Activated T-cell treated with anti-CD3 and anti-CD28 coated beads, Interleukin-2, amount 50 U/mL, for 48 hours (primary cell): ENCODE measurements around the gene LHFPL4.

Experiments
- DNase-seq, 2 experiments: peaks; one replicate each; pipeline ENCODE4 v3.0.0-alpha.2; 2020

LHFPL4 gene

GRCh38 chr3:9469986-9470385, 83.6 kb downstream of the LHFPL4 start:
- DNase-seq, result no peak

- peak; percentile 27 to 48 for DNase-seq
These were observed 85.2 kb downstream of the LHFPL4 start for GRCh38 chr3:9468460-9468859.

- DNase-seq, result no peak
These were observed 86.2 kb downstream of the LHFPL4 start for GRCh38 chr3:9467451-9467850.

- DNase-seq, result no peak
These were observed 98.0 kb downstream of the LHFPL4 start for GRCh38 chr3:9455596-9456131.

DNA sequence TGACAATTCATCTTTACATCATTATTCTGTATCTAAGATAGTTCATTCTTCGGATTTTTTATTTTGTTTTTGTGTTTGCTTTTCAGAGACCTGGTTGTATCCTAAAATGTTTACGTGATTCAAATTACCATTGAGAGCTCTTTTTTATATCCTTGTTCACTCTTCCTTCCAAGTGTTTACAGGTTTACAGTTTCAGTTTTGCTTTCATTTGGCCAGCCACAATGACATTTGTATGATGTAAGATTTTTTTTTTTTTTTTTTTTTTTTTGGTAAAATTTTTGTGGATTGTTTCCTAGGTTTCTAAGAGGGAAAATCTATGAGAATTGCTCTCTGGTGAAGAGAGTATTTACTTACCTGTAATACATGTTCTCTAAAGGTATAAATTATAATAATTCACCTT, 101.2 kb downstream of the LHFPL4 start:
- DNase-seq, result no peak

GRCh38 chr3:9450991-9451390, 102.6 kb downstream of the LHFPL4 start:
- DNase-seq, result no peak

DNA sequence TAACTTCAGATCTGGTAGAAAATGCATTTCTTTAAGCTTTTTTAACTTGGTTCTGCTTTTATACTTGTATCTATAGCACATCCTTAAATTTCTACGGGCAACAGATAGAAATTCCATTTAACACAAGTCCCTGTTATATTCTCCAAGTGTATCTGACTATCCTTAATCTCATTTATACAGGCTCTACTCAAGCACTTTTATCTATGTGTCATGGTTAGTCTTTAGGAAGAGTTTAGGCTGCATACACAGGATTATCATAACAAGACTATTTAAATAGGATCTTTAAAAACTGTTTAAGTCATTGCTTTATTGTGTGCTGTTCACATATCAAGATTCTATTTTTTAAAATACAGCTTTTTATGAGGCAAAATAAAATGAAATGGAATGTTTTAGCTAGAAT, 103.5 kb downstream of the LHFPL4 start:
- DNase-seq, result no peak

- DNase-seq, result no peak
These were observed 105.0 kb downstream of the LHFPL4 start for GRCh38 chr3:9448643-9449042.
